Measurements from ENCODE around the gene SMC5. TPM values are rescaled to one million over a fixed set of nuclear protein-coding genes. Genes with fewer than 3 reads are reported as not detected.

SMC5 gene
- total RNA-seq, 2 donors from 2014 or later, result 26.5 to 31.1 TPM

- Mint-ChIP-seq H3K36me3 (ENCODE audit: low read depth) (no peaks in the 10 kb centered on the region), H3K27me3 (no peaks in the 10 kb centered on the region), H3K4me3 (no peak overlapping the region), H3K27ac (no peak overlapping the region), H3K4me1 (peaks cover 59% of the 10 kb centered on the region)
- H3K9me3 ChIP-seq (ENCODE audit: control insufficient read depth, low read length, poor library complexity, severe bottlenecking), result no peaks in the 10 kb centered on the region
- ATAC-seq (no peak), DNase-seq (no peak)
These were observed 145.5 kb downstream of the SMC5 start for GRCh38 chr9:70404261-70404660.

Other genes starting within 250 kb of the SMC5 start
- gene MAMDC2, start 215.1 kb upstream of the SMC5 start, total RNA-seq, result under 1 TPM in 1 of 2 donors, not detected in 1; 0.07 TPM
- gene KLF9, start 155.7 kb downstream of the SMC5 start, total RNA-seq, result 10 to 100 TPM; 78.0 to 82.7 TPM